ENCODE results near the gene DLL4. TPM values are rescaled to one million over a fixed set of nuclear protein-coding genes. Genes with fewer than 3 reads are reported as not detected.

Gene DLL4
- total and polyA plus RNA-seq, 10 of the 15 experiments (the other 5 are each of a cell fraction or from before 2014, with no cell fraction given), result 0.04 to 0.16 (median 0.09) TPM; not detected in 6

GRCh38 chr15:40911693-40912092 is 17.4 kb upstream of the DLL4 start (continued):
- no peak for TF ChIP-seq PBX3 (IDR thresholded peaks at IDR 0.05; ENCODE audit: insufficient replicate concordance, low read depth, low read length)
- TF ChIP-seq, protein P1, sequence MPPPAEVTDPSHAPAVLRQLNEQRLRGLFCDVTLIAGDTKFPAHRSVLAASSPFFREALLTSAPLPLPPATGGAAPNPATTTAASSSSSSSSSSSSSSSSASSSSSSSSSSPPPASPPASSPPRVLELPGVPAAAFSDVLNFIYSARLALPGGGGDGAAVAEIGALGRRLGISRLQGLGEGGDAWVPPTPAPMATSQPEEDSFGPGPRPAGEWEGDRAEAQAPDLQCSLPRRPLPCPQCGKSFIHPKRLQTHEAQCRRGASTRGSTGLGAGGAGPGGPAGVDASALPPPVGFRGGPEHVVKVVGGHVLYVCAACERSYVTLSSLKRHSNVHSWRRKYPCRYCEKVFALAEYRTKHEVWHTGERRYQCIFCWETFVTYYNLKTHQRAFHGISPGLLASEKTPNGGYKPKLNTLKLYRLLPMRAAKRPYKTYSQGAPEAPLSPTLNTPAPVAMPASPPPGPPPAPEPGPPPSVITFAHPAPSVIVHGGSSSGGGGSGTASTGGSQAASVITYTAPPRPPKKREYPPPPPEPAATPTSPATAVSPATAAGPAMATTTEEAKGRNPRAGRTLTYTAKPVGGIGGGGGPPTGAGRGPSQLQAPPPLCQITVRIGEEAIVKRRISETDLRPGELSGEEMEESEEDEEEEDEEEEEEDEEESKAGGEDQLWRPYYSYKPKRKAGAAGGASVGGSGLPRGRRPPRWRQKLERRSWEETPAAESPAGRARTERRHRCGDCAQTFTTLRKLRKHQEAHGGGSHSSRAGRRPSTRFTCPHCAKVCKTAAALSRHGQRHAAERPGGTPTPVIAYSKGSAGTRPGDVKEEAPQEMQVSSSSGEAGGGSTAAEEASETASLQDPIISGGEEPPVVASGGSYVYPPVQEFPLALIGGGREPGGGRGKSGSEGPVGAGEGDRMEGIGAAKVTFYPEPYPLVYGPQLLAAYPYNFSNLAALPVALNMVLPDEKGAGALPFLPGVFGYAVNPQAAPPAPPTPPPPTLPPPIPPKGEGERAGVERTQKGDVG (CRISPR knock-in tag; IDR thresholded peaks at IDR 0.05), result no peak
- TF ChIP-seq MYB (IDR thresholded peaks at IDR 0.05; ENCODE audit: borderline replicate concordance, low read depth, low read length), result no peak
- TF ChIP-seq PML (IDR thresholded peaks at IDR 0.05; ENCODE audit: low read length), result no peak
- TF ChIP-seq IKZF2 (IDR thresholded peaks at IDR 0.05), result no peak
- no peak for TF ChIP-seq BHLHE40 (IDR thresholded peaks at IDR 0.05; ENCODE audit: borderline replicate concordance in 1 of 2, low read depth in 2 of 2, low read length in 1 of 2)
- TF ChIP-seq ZNF207 (IDR thresholded peaks at IDR 0.05; ENCODE audit: borderline replicate concordance), result no peak
- TF ChIP-seq YY1 (IDR thresholded peaks at IDR 0.05; ENCODE audit: low read depth, low read length), result no peak

Measured in GM12878 (cell line).